DMS114 treated with DMSO at 0.1 percent for 48 hours (cell line): ENCODE data around the gene MACO1.
"Not testable (repeated sequence)": the region's sequence is repeated elsewhere in the genome, so short reads cannot be mapped to it uniquely, and the experiment has no call there.

Source experiments
- DNase-seq: peaks from one replicate; lab custom pipeline; 2025; ENCODE audit not compliant: unreplicated experiment; lab: John Stamatoyannopoulos, UW

The MACO1 gene

GRCh38 chr1:25456502-25456901, 25.8 kb downstream of the MACO1 start:
- DNase-seq = no peak

- DNase-seq = no peak
Observed at GRCh38 chr1:25458541-25459298, 28.0 kb downstream of the MACO1 start.

GRCh38 chr1:25460020-25460419, 29.3 kb downstream of the MACO1 start:
- DNase-seq = no peak

- DNase-seq = not testable (repeated sequence)
Observed at GRCh38 chr1:25460816-25461215, 30.1 kb downstream of the MACO1 start.

GRCh38 chr1:25461849-25462248, 31.2 kb downstream of the MACO1 start:
- DNase-seq = no peak

- no peak for DNase-seq
Observed at GRCh38 chr1:25462732-25463131, 32.0 kb downstream of the MACO1 start.

GRCh38 chr1:25467193-25467592, 36.5 kb downstream of the MACO1 start:
- no peak for DNase-seq

- no peak for DNase-seq
Observed at GRCh38 chr1:25467616-25468015, 36.9 kb downstream of the MACO1 start.

GRCh38 chr1:25468033-25468432, 37.3 kb downstream of the MACO1 start:
- DNase-seq = no peak

- no peak for DNase-seq
Observed at GRCh38 chr1:25469177-25469576, 38.5 kb downstream of the MACO1 start.

GRCh38 chr1:25472471-25472870, 41.8 kb downstream of the MACO1 start:
- DNase-seq = no peak

- no peak for DNase-seq
Observed at GRCh38 chr1:25473653-25474225, 43.0 kb downstream of the MACO1 start.

- no peak for DNase-seq
Observed at GRCh38 chr1:25474439-25475047, 43.8 kb downstream of the MACO1 start.

GRCh38 chr1:25476186-25477097, 45.7 kb downstream of the MACO1 start:
- DNase-seq = no peak

GRCh38 chr1:25477448-25478034, 46.8 kb downstream of the MACO1 start:
- no peak for DNase-seq

GRCh38 chr1:25478633-25479032, 47.9 kb downstream of the MACO1 start:
- DNase-seq = no peak

GRCh38 chr1:25481625-25482024, 50.9 kb downstream of the MACO1 start:
- no peak for DNase-seq

- no peak for DNase-seq
Observed at GRCh38 chr1:25482211-25482610, 51.5 kb downstream of the MACO1 start.

- no peak for DNase-seq
Observed at GRCh38 chr1:25484096-25484495, 53.4 kb downstream of the MACO1 start.

GRCh38 chr1:25484533-25484932, 53.8 kb downstream of the MACO1 start:
- DNase-seq = no peak
